CD4-positive, alpha-beta T cell treated with Interleukin-6 for 4 hours (primary cell): ENCODE results near the gene NTSR1.
A peak's percentile ranks its signal among the peaks of the same experiment; 100 is the strongest.
"Not testable (repeated sequence)": the region's sequence is repeated elsewhere in the genome, so short reads cannot be mapped to it uniquely, and the experiment has no call there.

ENCODE experiments used
- DNase-seq: peaks from one replicate; pipeline ENCODE4 v3.0.0-alpha.2; 2020; ENCODE audit warnings: mixed read lengths

NTSR1 gene

DNA sequence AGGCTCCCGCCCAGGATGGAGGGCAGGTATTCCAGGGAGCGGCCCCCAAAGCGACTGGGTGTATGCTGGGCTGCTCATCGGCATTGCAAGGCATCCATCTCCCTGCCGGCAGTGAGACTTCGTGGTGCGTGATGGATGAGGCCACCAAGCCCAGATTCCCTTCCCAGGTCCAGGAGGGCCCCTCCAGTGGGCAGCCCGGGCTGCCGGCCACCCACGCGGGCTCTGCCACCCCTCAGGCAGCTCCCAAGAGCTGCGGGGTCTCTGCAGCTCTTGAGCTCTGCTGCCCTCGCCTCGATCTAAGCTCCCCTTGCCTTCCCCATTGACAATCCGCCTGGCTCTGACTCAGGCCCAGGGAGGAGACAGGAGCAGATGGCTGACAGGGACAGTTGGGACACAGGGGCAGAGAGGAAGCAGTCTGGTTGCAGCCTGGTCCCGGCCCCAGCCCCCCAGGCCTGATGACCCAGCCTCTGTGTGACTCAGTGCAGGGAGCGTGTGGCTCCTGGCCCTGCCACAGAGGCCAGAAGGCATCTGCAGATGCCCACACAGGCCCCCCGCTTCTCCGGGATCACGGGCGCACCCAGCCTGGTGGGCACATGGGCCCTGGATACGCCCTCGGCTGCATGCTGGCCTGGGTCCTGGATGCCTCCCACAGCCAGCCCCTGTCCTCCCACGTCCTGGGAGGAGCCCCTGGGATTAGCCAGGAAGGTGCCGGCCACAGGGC lies 33.3 kb upstream of the NTSR1 start:
- no peak for DNase-seq

DNA sequence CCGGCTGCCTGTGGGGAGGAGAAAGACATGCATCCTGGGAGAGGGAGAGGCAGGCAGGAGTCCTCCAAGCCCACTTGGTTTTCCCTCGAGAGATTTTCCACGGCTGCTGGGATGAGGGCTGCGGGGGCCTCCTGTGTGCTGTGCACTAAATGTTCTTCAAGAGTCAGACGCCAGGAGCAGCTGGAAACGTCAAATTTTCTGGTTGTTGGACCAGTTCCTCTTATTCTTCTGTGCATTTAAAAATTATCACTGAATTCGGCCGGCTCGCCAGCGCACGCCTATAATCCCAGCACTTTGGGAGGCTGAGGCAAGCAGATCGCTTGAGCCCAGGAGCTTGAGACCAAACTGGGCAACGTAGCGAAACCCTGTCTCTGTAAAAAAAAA lies 32.8 kb upstream of the NTSR1 start:
- DNase-seq, result no peak

DNA sequence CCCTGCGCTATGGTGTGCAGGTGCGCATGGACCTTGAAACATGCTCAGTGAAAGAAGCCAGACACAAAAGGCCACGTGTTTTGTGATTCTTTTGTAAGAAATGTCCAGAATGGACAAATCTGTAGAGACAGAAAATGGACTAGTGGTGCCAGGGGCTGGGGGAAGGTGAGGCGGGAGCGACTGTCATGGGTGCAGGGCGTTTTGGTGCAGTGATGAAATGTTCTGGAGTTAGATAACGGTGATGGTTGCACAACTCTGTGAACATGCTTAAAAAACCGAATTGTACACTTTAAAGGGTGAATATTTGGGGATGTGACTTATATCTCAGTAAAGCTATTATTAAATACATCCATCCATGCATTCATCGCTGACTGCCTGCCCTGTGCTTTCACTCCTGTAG lies 31.7 kb upstream of the NTSR1 start:
- no peak for DNase-seq

DNA sequence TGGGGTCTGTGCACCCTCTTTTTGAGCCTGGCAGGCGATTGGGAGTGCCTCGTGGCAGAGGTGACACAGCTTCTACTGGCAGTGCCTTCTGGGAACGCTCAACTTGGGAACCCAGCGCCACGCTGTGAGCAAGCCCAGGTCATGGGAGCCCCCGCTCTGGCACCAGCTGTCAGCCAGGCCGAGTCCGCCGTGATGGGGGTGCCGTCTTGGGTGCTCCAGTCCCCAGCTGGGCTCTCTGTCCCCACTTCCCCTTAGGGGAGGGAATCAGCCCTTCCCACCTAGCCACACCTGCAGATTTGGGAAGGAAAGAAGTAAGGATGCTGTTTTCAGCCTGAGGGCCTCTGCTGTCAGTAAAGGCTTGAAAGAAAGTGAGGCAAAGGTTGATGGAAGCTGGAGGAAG lies 31.0 kb upstream of the NTSR1 start:
- no peak for DNase-seq

DNA sequence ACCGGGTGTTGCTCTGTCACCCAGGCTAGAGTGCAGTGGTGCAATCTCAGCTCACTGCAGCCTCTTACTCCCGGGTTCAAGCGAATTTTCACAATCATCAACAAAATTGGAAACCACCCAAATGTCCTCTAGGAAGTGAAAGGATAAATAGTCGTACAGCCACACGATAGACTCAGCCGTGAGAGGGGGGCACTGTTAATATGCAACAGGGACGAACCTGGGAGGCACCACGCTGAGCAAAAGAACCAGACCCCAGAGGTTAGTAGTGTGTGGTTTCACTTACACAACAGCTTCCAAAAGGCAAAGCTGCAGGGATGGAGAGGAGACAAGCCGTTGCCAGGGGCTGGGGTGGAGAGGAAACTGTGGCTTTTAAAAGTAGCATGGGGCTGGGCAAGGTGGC lies 30.1 kb upstream of the NTSR1 start:
- DNase-seq, result no peak

DNA sequence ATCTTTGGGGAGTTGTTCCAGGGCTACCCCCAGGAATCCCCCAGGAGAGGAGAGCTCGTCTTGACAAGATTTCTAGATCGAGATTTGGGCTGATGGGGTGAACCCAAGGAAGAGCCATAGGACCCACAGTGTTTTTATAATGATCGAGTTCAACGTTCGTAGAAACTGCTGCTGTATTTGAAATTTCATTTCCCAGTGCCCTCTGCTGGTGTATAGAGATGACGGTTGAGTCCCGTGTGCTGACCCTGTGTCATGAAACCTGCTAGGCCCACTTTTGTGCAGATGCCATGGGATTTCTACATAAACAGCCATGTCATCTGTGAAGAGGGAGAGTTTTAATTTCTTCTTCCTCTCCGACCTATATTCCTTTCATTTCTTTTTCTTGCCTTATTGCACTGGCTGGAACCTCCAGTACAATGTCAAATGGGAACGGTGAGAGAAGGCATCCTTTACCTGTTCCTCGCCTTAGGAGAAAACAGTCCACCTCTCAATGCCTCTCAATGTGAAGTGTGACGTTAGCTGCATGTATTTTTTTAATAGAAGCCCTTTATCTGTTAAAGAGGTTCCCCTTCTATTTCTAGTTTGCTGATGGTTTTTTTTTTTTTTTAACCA lies 28.6 kb upstream of the NTSR1 start:
- DNase-seq, result no peak

DNA sequence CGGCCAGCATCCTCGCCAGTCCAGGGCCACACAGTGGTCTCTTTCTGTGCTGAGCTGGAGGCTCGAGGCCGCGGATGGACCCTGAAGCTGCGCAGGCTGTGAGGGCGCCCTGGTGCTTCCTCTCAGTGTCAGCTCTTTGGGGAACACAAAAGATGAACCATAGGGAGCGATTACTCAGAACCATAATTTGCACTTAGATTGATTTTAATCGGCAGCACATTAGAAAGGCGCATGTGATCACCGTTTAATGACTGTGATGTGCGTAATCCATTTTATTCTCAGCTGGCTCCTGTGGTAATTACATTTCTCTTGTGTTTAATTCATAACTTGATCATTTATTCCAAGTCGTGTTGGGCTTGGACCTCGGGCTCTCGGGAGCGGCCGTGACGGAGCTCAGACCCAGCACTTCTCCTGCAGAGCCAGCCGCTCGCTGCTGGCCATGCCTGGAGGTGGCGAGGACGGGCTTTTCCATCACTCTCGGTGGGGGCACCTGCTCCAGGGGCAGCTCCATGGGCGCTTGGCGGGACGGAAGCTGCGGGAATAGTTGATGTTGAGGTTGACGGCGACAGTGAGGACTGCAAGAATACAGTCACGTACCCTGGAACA lies 25.6 kb upstream of the NTSR1 start:
- DNase-seq, result no peak

DNA sequence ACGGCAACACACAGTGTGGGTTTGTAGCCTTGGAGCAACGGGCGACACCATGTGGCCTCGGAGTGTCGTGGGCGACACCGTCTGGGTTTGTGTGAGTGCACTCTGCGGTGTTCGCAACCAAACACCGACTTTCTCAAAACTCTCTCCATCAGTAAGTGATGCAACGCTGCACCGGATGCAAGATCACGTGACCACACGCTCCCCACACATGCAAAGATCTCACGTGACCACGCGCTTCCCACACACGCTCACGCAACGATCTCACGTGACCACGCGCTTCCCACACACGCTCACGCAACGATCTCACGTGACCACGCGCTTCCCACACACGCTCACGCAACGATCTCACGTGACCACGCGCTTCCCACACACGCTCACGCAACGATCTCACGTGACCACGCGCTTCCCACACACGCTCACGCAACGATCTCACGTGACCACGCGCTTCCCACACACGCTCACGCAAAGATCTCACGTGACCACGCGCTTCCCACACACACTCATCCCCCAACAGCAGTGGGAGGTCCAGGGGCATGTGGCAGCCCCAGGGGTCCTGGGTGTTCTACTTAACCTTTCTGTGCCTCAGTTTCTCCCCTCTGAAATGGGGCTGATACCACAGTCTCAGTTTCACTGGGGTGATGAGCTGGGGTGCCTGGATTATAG lies 24.8 kb upstream of the NTSR1 start:
- not testable (repeated sequence) for DNase-seq

- no peak for DNase-seq
Measured at GRCh38 chr20:62684981-62685380, 23.7 kb upstream of the NTSR1 start.

DNA sequence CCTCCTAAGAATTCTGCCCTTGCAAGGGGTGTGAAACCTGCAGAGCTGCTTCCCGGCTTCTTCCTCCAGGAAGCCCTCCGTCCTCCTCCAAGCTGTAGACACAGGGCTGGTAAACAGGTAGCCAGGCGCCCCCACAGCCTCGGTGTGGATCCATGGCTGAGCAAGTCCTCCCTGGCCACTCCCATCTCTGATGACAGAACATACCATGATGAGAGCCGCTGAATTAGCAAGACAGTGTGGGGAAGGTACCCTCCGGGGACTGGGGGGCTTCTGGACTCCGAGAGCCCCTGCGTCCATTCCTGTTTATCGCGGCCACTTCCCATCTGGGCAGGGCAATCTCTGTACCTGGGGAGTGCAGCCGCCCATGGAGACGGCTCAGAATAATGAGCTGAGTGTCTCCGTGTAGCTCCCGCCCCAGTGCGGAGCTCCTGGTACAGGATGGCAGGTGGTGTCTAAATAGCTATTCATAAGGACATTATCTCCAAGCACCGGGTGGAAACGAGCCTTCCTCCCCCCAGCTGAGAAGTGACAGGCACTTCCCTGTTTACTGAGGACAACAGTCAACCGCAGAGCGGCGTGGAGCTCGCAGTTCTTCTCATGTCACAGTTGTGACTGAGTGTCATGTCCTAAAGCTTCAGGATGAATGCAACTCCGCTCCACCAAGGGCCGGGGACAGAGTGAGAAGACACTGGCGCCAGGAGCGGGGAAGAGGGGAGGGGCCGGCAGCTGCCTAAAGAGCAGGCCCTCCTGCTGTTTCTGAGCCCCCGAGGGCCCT lies 22.7 kb upstream of the NTSR1 start:
- peak; percentile 51 for DNase-seq

- no peak for DNase-seq
Measured at GRCh38 chr20:62686869-62687830, 21.5 kb upstream of the NTSR1 start.

DNA sequence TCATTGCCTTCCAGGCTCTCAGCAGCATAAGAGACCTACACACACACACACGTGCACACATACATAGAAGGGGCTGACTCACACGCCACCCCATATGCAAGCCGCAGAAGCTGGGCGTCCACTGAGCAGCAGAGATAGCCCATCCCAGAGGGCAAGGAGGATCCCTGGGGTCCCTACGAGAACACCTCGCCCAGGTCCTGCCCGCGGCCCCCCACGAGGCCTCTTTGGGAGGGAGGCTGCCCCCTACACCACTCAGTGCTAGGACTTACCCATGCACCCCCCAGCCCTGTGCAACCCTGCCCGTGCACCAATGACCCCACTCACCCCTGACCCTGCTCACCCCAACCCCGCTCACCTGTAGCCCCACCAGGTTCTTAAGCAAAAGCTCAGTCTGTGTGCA lies 20.6 kb upstream of the NTSR1 start:
- DNase-seq, result no peak

DNA sequence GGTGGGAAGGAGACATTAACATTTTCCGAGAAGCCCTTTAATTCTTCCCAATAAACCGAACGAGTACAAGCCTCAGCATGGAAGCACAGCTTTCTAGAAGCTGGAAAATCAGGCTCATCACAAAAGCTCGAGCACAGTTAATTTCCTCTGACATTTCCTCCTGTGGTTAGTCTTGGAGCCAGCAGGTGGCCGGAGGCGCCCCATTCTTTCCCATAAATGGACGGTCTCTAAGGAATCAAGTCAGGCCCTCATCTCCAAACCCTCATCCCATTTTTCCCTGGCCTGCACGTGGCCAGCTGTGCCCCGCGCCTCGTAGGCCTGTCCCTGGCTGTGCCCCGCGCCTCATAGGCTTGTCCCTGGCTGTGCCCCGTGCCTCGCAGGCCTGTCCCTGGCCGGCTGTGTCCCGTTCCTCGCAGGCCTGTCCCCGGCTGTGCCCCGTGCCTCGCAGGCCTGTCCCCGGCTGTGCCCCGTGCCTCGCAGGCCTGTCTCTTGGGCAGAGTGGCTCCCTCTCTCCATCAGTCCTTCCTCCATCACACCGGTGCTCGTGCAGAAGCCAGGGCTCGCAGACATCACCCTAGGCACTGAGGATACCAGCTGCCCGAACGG lies 19.7 kb upstream of the NTSR1 start:
- DNase-seq, result no peak

DNA sequence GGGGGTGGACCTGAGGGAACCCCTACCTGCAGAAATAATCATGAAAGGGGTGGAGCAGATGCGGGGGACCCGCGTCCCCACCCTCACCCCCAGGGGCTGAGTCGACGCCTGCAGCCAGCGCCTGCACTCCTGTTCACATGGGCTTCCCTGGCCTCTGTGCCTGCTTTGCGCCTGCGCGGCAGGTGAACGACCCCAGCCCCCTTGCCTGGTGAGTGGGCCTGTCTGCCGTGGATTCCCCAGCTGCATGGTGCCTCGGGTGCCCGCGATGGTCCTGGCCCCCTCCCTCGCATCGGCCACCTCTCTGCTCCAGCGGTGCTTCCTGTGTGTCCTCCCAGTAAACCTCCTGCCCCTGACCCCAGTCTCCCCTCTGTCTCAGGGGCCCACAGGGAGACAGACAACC lies 18.8 kb upstream of the NTSR1 start:
- DNase-seq, result no peak

DNA sequence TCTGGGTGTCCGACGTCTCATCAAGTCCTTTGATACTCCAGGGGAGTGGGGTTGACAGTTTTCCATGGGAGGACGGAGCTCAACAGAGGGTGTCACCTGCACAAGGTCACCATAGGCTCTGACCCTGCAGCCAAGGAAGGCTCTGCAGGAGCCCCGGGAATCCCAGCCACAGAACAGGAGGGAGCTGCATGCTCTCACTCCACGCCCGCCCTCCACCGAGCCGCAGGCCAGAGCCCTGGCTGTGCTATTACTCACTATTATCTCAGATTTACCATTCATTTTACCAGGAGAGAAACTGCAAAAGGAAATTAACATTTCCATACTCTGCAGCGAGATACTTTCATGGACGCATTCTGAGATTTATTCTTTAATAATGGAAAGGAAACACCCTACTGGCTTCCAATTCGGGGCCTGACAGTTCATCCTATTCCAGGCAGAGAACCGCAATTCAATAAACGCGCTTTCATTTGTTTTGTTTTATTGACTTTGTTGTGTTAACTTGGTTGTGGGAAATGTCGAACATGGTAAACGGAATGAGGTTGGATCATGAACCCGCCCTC lies 18.3 kb upstream of the NTSR1 start:
- DNase-seq, result no peak

- no peak for DNase-seq
Measured at GRCh38 chr20:62691487-62691886, 17.1 kb upstream of the NTSR1 start.

- DNase-seq, result no peak
Measured at GRCh38 chr20:62692176-62692575, 16.5 kb upstream of the NTSR1 start.

DNA sequence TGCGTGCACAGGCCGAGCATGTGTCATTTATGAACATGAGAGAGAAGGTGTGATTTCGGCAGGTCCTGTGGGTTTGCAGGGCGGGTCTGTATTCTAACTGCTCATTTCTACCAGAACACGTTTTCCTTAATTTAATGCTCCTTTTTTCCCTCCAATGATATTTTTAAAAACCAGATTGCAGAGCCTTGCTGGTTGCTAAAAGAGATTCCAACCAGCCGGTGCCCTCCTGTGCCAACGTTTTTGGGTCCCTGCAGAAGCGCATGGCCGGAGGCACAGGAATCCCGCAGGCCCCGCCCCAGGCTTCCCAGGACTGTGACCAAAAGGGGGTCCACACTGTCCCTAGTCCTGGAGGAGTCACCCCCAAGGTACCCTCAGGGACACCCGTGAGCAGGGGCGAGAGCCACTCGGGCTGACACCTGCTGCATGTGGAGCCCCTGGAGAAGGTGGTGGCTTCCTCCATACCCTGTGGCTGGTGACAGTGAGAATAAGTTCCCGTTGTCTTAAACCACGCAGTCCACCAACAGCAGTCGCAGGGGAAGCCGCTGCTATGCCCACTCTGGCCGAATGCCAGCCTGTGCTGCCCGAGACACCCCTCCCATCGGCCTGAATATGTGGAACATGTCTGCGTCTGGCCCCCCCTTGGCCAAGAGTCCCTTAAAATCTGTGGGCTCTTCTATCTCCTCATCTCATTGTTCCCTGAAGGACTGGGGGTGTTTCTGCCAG lies 15.7 kb upstream of the NTSR1 start:
- no peak for DNase-seq

DNA sequence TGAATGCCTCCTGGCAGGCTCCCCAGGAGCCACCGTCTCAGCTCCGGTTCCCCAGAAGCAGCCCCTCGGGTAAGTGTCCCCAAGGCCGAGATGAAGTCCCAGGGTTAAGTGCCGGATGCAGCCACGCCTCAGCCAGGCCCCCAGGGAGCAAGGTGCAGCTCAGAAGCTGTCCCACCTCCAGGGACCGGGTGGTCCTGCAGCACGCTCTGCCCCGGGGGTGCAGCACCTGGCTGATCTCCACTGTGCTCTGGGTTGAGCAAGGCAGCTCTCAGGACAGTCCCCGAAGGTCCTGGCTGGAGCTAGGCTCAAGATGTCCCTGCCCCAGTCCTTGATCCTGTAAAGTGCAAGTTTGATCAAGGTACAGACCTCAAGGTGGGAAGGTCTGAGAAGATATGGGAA lies 15.1 kb upstream of the NTSR1 start:
- no peak for DNase-seq

DNA sequence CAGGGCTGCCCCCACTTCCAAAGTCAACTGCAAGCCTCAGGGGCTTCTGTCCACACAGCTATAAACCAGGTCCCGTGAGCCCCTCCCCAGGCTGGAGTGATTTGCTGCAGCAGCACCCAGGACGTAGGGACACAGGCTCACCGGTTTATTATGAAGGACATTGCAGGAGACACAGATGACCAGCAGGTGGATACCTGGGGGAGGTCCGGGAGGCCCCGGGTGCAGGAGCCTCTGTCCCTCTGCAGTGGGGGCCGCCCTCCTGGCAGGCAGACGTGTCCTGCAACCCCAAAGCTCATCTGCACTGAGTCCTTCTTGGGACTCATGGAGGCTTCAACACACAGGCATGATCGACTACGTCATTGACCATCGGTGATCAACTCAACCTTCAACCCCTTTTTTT lies 14.5 kb upstream of the NTSR1 start:
- DNase-seq, result no peak

DNA sequence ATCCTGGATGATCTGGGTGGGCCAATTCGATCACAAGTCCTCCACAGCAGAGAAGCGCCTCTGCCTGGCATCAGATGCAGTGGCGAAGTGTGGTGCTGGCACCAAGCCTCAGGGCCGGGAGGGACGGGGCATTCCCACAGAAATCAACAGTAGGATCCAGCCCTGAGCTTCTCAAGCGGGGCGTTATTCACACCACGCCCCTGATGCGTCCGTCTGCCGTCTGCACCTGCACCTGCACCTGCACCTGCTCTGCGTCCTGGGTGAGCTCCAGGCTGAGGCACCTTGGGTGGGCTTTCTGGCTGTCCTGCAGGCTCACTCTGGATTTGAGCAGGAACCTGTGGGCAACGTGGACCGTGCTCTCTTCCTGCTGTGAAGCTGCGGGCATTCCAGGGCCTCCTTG lies 13.8 kb upstream of the NTSR1 start:
- no peak for DNase-seq
